CD4-positive, alpha-beta T cell treated with Interleukin-2 at 100 ng/mL for 4 hours (primary cell): Measurements from ENCODE around the gene CMPK1.
"Not testable (repeated sequence)": the region's sequence is repeated elsewhere in the genome, so short reads cannot be mapped to it uniquely, and the experiment has no call there.

Source experiments
- DNase-seq: peaks from one replicate; pipeline ENCODE4 v3.0.0-alpha.2; 2020; ENCODE audit warnings: low spot score

Gene CMPK1

GRCh38 chr1:47338249-47339077, 4.9 kb downstream of the CMPK1 start:
- DNase-seq, result no peak

- DNase-seq, result no peak
Observed at GRCh38 chr1:47340227-47340626, 6.6 kb downstream of the CMPK1 start.

- not testable (repeated sequence) for DNase-seq
Observed at GRCh38 chr1:47346979-47347378, 13.4 kb downstream of the CMPK1 start.

GRCh38 chr1:47347735-47348134, 14.1 kb downstream of the CMPK1 start:
- no peak for DNase-seq

- DNase-seq, result no peak
Observed at GRCh38 chr1:47348246-47348645, 14.7 kb downstream of the CMPK1 start.

GRCh38 chr1:47351305-47351704, 17.7 kb downstream of the CMPK1 start:
- no peak for DNase-seq

GRCh38 chr1:47361380-47361779, 27.8 kb downstream of the CMPK1 start:
- no peak for DNase-seq

- no peak for DNase-seq
Observed at GRCh38 chr1:47362828-47363227, 29.2 kb downstream of the CMPK1 start.

GRCh38 chr1:47367651-47368050, 34.1 kb downstream of the CMPK1 start:
- no peak for DNase-seq

- no peak for DNase-seq
Observed at GRCh38 chr1:47371016-47371517, 37.5 kb downstream of the CMPK1 start.

GRCh38 chr1:47374501-47374900, 40.9 kb downstream of the CMPK1 start:
- DNase-seq, result no peak

- DNase-seq, result no peak
Observed at GRCh38 chr1:47378147-47378546, 44.6 kb downstream of the CMPK1 start.

- no peak for DNase-seq
Observed at GRCh38 chr1:47380699-47381098, 47.1 kb downstream of the CMPK1 start.

- DNase-seq, result no peak
Observed at GRCh38 chr1:47382399-47382983, 48.9 kb downstream of the CMPK1 start.

GRCh38 chr1:47384083-47384482, 50.5 kb downstream of the CMPK1 start:
- no peak for DNase-seq

- no peak for DNase-seq
Observed at GRCh38 chr1:47385020-47385419, 51.4 kb downstream of the CMPK1 start.

GRCh38 chr1:47386268-47386667, 52.7 kb downstream of the CMPK1 start:
- DNase-seq, result no peak

GRCh38 chr1:47388030-47388890, 54.7 kb downstream of the CMPK1 start:
- DNase-seq, result no peak

GRCh38 chr1:47388891-47389238, 55.3 kb downstream of the CMPK1 start:
- peak; percentile 36 for DNase-seq

- no peak for DNase-seq
Observed at GRCh38 chr1:47389731-47390130, 56.1 kb downstream of the CMPK1 start.

GRCh38 chr1:47390843-47391242, 57.3 kb downstream of the CMPK1 start:
- no peak for DNase-seq

- DNase-seq, result no peak
Observed at GRCh38 chr1:47393141-47393540, 59.6 kb downstream of the CMPK1 start.

GRCh38 chr1:47395433-47395832, 61.8 kb downstream of the CMPK1 start:
- no peak for DNase-seq
